WERI-Rb-1 (cell line): ENCODE data around the gene LRRC36.

ENCODE experiments used
- DNase-seq: peaks from one replicate; pipeline ENCODE4 v3.0.0-alpha.2; 2020
- H3K27ac ChIP-seq: fragments of 250-450 bp; sonication (Bioruptor Pico); 2 replicates; pipeline ENCODE4 v1.5.1; 2020; ENCODE audit warnings: mild to moderate bottlenecking, moderate library complexity
- H3K27me3 ChIP-seq: fragments of 250-450 bp; sonication (Bioruptor Pico); 2 replicates; pipeline ENCODE4 v1.5.1; 2021; ENCODE audit warnings: mild to moderate bottlenecking, low read depth, moderate library complexity; ENCODE audit not compliant: insufficient read depth, severe bottlenecking
- H3K36me3 ChIP-seq: fragments of 250-450 bp; sonication (Bioruptor Pico); 2 replicates; pipeline ENCODE4 v1.5.1; 2020; ENCODE audit warnings: mild to moderate bottlenecking, moderate library complexity
- H3K4me3 ChIP-seq: 2 replicates; pipeline ENCODE4 v1.5.1; 2011; ENCODE audit warnings: low read depth, mild to moderate bottlenecking, control low read depth, low read length
- H3K9me3 ChIP-seq: fragments of 250-450 bp; sonication (Bioruptor Pico); 2 replicates; pipeline ENCODE4 v1.5.1; 2021; ENCODE audit warnings: mild to moderate bottlenecking, moderate library complexity; ENCODE audit not compliant: severe bottlenecking
- TF ChIP-seq, protein P1 (sequence below): IDR thresholded peaks from 2 replicates; pipeline ENCODE4 v1.5.1; 2011; ENCODE audit warnings: low read depth, mild to moderate bottlenecking, control low read depth, inconsistent platforms, low read length

Gene LRRC36

DNA sequence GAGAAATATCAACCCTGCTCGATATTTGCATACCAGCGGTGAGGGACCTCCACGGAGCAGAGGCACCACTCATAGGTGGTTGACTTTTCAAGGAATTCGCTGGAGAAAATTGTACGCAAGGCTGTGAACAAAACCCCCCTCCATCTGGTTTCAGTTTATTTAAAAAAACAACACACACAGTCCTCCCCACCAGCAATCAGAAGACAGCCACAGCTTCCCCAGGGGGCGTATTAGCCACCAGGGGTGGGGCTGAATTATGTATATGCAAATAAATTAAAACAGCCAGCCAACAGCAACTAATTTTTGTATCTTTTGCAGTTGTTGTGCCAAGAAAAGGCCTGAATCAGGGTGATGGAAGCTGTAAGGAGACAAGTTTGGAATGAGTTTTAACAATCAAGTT lies 98.4 kb downstream of the LRRC36 start:
- H3K27ac ChIP-seq, result no peak overlapping the region
- DNase-seq, result no peak
- TF ChIP-seq, protein P1, sequence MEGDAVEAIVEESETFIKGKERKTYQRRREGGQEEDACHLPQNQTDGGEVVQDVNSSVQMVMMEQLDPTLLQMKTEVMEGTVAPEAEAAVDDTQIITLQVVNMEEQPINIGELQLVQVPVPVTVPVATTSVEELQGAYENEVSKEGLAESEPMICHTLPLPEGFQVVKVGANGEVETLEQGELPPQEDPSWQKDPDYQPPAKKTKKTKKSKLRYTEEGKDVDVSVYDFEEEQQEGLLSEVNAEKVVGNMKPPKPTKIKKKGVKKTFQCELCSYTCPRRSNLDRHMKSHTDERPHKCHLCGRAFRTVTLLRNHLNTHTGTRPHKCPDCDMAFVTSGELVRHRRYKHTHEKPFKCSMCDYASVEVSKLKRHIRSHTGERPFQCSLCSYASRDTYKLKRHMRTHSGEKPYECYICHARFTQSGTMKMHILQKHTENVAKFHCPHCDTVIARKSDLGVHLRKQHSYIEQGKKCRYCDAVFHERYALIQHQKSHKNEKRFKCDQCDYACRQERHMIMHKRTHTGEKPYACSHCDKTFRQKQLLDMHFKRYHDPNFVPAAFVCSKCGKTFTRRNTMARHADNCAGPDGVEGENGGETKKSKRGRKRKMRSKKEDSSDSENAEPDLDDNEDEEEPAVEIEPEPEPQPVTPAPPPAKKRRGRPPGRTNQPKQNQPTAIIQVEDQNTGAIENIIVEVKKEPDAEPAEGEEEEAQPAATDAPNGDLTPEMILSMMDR, result no peak
- no peaks in the 10 kb centered on the region for H3K36me3 ChIP-seq
- H3K27me3 ChIP-seq, result no peaks in the 10 kb centered on the region
- no peaks in the 10 kb centered on the region for H3K9me3 ChIP-seq
- no peak overlapping the region for H3K4me3 ChIP-seq

DNA sequence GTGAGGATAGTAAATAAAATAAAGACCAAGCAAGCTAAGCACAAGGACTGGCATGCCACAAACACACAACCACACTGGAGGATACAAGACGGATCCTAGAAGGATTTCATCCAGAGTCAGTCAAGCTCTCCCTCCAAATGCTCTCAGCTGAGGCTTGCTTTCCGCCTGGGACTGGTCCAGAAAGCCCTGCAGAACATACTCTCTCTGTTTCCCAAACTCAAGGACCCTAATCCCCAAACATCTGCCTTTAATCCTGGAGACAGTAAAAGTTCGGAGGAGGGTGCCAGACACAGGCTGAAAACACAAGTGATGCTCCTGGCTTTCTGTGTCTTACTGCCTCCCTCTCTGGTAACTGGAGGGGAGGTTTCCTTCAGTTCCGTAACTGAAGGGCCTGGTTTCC lies 99.0 kb downstream of the LRRC36 start:
- H3K27ac ChIP-seq, result no peak overlapping the region
- H3K9me3 ChIP-seq, result no peaks in the 10 kb centered on the region
- TF ChIP-seq, protein P1, result no peak
- no peak for DNase-seq
- H3K36me3 ChIP-seq, result no peaks in the 10 kb centered on the region
- H3K27me3 ChIP-seq, result no peaks in the 10 kb centered on the region
- no peak overlapping the region for H3K4me3 ChIP-seq

DNA sequence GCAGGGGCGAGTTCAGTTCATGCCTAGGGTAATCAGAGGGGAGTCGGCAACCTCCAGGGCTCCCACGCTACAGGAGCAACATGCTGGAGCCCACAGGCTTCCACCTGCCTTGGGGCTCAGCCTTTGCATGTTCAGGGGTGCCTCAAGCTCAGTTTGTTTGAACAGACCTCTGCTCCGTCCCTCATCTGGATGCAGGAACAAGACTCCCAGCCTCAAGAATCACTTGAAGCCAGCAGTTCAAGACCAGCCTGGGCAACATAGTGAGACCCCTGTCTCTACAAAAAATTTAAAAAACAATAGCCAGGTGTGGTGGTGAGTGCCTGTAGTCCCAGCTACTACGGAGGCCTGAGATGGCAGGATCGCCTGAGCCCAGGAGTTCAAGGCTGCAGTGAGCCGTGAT lies 99.4 kb downstream of the LRRC36 start:
- TF ChIP-seq, protein P1, result no peak
- no peak for DNase-seq
- Histone ChIP-seq H3K4me3 (no peak overlapping the region), H3K36me3 (no peaks in the 10 kb centered on the region), H3K27me3 (no peaks in the 10 kb centered on the region), H3K27ac (no peak overlapping the region), H3K9me3 (no peaks in the 10 kb centered on the region)

DNA sequence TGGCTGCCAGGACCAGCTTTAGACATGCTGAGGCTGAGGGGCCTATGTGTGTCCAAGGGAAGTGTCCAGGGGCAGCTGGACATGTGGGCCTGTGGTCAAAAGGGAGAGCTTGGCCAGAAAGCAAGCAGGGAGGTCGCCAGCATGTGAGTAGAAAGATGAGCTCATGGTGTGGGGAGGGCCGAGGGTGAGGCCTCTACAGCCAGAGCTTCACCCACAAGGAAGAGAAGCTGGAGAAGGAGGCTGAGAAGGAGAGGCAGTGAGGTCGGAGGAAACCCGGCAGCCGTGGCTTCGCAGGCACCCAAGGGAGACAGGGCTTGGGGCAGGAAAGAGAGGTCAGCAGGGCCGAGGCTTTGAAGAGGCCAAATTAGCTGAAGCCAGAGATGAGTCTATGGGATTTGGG lies 100.3 kb downstream of the LRRC36 start:
- TF ChIP-seq, protein P1, result no peak
- Histone ChIP-seq H3K27ac (no peak overlapping the region), H3K4me3 (no peak overlapping the region), H3K36me3 (no peaks in the 10 kb centered on the region), H3K27me3 (no peaks in the 10 kb centered on the region), H3K9me3 (no peaks in the 10 kb centered on the region)
- no peak for DNase-seq

DNA sequence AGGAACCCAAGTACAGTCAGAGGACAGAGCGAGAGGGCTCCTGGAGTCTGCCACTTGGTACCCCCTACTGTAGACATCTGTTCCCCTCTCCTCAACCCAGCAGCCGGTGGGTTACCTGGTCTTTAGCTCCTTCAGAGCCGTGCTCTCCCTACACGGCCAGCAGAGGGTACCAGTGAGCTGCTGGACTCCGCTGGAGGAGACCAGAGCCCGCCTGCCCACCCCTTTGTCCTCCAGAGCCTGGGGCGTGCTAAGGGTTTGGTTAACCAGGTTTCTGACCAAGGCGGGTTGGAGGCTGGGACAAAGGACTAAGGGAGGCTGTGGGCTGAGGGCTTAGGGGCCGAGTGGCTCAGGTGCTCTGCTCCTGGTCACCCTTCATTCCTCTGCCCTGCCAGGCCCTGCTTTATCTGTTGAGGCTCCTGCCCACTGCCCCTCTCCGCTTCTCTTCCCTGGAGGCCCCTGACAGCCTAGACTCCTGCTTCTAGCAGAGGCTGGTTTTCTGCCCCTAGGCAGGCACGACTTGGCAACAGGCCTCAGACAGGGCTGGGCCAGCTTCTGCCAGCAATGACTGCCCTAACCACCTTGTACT lies 101.6 kb downstream of the LRRC36 start:
- Histone ChIP-seq H3K9me3 (no peaks in the 10 kb centered on the region), H3K36me3 (0 out of 2 replicates have a peak, but pooled peaks cover 3% of the 10 kb centered on the region), H3K4me3 (no peak overlapping the region), H3K27ac (peak overlapping the region; percentile 81), H3K27me3 (no peaks in the 10 kb centered on the region)
- TF ChIP-seq, protein P1, result peak; percentile 93
- peak; percentile 92 for DNase-seq
